D721Med (cell line): ENCODE data around the gene TBPL2.

ENCODE experiments used
- DNase-seq: peaks from one replicate; pipeline ENCODE4 v3.0.0; 2011; ENCODE audit warnings: low spot score; ENCODE audit not compliant: insufficient read length
- FAIRE-seq: peaks from 2 replicates; lab custom pipeline; 2011; peaks lifted over from hg19 to GRCh38; lab: Jason Lieb, UNC
- CTCF ChIP-seq: IDR thresholded peaks from 2 replicates; pipeline ENCODE4 v1.5.1; 2012; ENCODE audit warnings: mild to moderate bottlenecking, control low read depth; ENCODE audit not compliant: insufficient read depth; ENCODE audit errors: missing control alignments

Gene TBPL2

GRCh38 chr14:55446127-55446736, 5.8 kb upstream of the TBPL2 start:
- FAIRE-seq: no peak
- peak; percentile 77 for TF ChIP-seq CTCF
- peak; percentile 24 for DNase-seq

DNA sequence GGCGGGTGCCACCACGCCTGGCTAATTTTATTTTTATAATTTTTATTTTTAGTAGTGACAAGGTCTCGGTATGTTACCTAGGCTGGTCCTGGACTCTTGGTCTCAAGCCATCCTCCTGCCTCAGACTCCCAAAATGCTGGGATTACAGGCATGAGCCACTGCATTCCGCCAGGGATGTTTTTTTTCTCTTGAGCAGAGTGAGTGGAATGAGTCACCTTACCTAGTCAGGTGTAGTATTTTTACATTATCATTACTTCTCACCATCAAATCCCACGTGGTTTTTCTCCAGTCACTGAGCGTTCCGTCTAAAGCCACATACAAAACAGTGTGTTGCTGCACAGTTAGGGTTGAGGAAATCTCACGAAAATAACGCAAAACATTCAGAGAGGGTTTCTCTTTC, 870 bp upstream of the TBPL2 start:
- FAIRE-seq (no peak), DNase-seq (no peak)
- TF ChIP-seq CTCF: no peak

DNA sequence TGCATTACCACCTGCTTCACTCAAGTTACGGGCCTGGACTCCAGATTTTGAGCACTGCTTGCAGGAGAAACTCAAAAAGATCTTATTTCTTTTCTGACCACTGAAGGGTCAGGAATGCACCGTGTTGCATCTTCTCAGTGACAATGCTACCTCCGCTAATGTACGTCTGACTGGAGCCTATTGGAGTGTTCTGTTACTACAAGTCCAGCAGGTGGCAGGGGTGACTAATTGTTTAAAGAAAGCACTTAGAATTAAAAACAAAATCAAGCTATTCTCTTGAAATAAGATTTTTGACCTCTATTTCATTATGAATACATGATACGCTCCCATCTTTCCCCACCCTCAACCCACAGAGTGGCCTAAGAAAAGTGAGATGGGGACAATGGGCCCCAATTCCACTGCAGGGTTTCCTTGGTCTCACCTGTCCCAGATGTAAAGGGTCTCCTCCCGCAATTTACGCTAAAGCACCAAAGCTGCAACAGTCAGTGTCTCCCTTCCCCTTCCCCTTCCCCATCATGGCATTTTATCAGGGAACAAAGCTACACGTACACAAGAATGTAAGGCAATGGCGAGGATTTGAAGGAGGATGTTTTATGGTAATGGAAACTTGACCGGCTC, 2.2 kb downstream of the TBPL2 start:
- FAIRE-seq: no peak
- no peak for DNase-seq
- peak; percentile 67 for TF ChIP-seq CTCF

GRCh38 chr14:55436931-55437330, 3.5 kb downstream of the TBPL2 start:
- no peak for FAIRE-seq
- TF ChIP-seq CTCF: no peak
- no peak for DNase-seq

DNA sequence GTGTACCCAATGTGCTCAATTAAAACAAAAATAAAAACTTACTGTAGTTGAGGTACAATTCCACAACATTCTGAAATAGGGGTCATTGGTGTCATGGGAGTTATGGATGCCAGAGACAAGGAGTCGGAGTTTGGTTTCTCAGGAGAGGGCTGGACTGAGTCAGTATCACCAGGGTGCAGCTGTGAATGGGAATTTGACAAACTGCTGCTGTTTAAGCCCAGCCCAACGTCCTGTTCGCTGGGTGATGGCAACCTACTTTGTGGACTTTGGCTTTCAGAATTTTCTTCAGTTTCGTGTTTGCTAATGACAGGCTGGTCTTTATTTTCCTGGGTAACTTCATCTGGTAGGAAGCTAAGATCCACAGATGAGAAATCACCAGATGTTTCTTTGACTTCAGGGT, 3.9 kb downstream of the TBPL2 start:
- FAIRE-seq (no peak), DNase-seq (no peak)
- TF ChIP-seq CTCF: no peak

DNA sequence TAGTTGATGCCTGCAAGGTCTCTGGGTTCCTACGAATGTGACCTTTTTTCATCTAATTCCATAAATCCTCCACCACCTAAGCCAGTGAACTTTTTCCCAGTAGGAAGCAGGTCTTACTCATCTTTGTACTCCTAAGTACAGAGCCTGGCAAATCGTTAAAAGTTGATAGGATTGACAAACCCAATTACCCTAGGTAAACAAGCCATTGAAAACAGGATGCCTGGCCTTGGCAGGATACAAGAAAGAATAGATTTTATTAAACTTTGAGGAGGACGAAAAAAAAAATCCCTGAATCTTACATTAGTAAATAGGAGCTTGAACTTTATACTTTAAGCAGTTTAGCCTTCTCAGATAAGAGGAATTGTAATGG, 5.6 kb downstream of the TBPL2 start:
- TF ChIP-seq CTCF: no peak
- FAIRE-seq (no peak), DNase-seq (no peak)

- no peak for TF ChIP-seq CTCF
- FAIRE-seq: no peak
- DNase-seq: no peak
Observed at GRCh38 chr14:55433880-55434804, 6.3 kb downstream of the TBPL2 start.
